ENCODE data around the gene TFAP2E.

The TFAP2E gene

DNA sequence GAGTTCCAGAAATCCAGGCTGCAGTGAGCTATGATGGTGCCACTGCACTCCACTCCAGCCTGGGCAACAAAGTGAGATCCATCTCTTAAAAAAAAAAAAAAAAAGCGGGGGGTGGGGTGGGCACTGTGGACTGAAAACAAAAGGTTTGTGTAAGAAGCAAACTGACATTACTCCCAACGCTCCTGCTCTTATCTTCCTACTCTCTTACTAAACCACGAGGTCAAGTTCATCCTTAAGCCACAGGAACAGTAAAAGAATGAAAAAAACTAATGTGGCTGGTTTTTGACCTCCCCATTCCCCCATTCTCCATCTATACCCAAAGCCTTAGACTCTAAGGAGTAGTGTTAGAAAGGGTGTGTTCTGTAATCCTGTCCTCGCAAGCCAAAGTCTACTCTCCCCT is 30.8 kb downstream of the TFAP2E start:
- no peak overlapping the region for H3K4me3 ChIP-seq (ENCODE audit: low read depth, low read length)
- TF ChIP-seq MYC (IDR thresholded peaks at IDR 0.05; ENCODE audit: low read depth, low read length) (no peak), POLR2A (IDR thresholded peaks at IDR 0.05; ENCODE audit: extremely low read depth, insufficient read length) (no peak)
- TF ChIP-seq, protein P1, sequence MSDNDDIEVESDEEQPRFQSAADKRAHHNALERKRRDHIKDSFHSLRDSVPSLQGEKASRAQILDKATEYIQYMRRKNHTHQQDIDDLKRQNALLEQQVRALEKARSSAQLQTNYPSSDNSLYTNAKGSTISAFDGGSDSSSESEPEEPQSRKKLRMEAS (IDR thresholded peaks at IDR 0.05; ENCODE audit: low read depth, low read length), result no peak
- TF ChIP-seq, protein P2, sequence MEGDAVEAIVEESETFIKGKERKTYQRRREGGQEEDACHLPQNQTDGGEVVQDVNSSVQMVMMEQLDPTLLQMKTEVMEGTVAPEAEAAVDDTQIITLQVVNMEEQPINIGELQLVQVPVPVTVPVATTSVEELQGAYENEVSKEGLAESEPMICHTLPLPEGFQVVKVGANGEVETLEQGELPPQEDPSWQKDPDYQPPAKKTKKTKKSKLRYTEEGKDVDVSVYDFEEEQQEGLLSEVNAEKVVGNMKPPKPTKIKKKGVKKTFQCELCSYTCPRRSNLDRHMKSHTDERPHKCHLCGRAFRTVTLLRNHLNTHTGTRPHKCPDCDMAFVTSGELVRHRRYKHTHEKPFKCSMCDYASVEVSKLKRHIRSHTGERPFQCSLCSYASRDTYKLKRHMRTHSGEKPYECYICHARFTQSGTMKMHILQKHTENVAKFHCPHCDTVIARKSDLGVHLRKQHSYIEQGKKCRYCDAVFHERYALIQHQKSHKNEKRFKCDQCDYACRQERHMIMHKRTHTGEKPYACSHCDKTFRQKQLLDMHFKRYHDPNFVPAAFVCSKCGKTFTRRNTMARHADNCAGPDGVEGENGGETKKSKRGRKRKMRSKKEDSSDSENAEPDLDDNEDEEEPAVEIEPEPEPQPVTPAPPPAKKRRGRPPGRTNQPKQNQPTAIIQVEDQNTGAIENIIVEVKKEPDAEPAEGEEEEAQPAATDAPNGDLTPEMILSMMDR (IDR thresholded peaks at IDR 0.05; ENCODE audit: low read depth, low read length), result no peak
- DNase-seq (ENCODE audit: low read depth), result no peak

DNA sequence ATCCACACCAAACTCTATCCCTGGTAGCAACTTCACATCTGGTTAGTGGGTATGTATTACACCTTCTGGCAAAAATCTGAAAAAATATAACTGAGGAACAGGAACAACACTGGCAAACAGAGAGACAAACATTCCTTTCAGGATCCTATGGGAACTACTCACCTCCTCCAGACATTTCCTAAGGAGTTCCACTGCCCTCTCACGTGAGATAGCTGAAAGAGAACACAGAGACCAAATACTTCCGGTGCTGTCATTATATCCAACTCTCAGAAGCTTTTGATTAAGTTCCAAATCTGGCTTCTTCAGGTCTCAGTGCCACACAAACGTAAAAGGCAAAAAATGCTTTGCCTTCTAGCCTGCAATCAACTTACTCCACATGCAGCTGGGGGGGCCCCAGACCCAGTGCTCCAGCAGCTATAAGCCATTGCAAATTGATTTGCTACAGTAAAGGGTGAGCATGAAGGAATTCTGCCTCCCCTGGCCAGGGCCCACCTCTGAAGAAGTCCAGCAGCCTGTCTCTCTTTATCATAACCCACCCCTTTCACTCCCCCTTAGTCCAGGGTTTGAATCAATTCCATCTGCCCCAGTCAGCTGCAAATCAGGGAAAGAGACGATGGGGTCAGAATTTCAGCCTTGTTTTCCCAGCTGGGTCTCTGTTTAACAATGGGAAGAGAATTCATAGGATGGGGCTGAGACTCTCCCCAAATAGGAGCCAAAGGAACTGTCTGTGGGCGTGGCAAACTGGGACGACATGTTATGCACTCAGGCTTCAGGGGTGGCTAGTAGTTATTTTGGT is 32.2 kb downstream of the TFAP2E start:
- DNase-seq (ENCODE audit: low read depth), result no peak
- no peak for TF ChIP-seq POLR2A (IDR thresholded peaks at IDR 0.05; ENCODE audit: extremely low read depth, insufficient read length)
- TF ChIP-seq, protein P1 (IDR thresholded peaks at IDR 0.05; ENCODE audit: low read depth, low read length), result no peak
- no peak for TF ChIP-seq MYC (IDR thresholded peaks at IDR 0.05; ENCODE audit: low read depth, low read length)
- TF ChIP-seq, protein P2 (IDR thresholded peaks at IDR 0.05; ENCODE audit: low read depth, low read length), result no peak
- no peak overlapping the region for H3K4me3 ChIP-seq (ENCODE audit: low read depth, low read length)

DNA sequence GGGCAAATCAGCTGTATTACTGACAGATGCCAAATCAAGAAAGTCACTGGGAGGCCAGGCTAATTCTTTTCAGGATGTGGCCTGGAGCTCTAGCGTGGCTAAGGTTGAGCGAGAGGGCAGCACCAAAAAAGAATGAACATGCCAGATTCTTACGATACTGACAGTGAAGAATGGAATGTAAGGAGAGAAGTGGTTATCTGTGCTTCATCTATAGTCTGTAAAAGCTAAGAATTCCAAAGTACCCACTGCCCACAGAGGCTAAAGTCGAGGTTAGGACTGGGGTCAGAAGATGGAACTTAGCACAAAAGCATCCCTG is 32.7 kb downstream of the TFAP2E start:
- no peak for DNase-seq (ENCODE audit: low read depth)
- H3K4me3 ChIP-seq (ENCODE audit: low read depth, low read length), result no peak overlapping the region
- TF ChIP-seq POLR2A (IDR thresholded peaks at IDR 0.05; ENCODE audit: extremely low read depth, insufficient read length), result no peak
- TF ChIP-seq, protein P1 (IDR thresholded peaks at IDR 0.05; ENCODE audit: low read depth, low read length), result no peak
- TF ChIP-seq, protein P2 (IDR thresholded peaks at IDR 0.05; ENCODE audit: low read depth, low read length), result no peak
- no peak for TF ChIP-seq MYC (IDR thresholded peaks at IDR 0.05; ENCODE audit: low read depth, low read length)

DNA sequence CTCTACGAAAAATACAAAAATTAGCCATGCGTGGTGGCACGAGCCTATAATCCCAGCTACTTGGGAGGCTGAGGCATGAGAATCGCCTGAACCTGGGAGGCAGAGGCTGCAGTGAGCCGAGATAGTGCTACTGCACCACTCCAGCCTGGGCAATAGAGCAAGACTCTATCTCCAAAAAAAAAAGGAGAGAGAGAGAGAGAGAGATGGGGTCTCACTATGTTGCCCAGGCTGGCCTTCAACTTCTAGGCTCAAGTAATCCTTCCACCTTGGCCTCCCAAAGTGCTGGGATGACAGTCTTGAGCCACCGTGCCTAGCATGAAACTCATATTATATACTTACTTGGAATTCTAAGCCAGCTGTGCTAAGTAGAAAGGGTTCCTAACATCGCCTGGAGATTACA is 38.5 kb downstream of the TFAP2E start:
- no peak overlapping the region for H3K4me3 ChIP-seq (ENCODE audit: low read depth, low read length)
- DNase-seq (ENCODE audit: low read depth), result no peak
- no peak for TF ChIP-seq MYC (IDR thresholded peaks at IDR 0.05; ENCODE audit: low read depth, low read length)
- TF ChIP-seq, protein P2 (IDR thresholded peaks at IDR 0.05; ENCODE audit: low read depth, low read length), result no peak
- TF ChIP-seq, protein P1 (IDR thresholded peaks at IDR 0.05; ENCODE audit: low read depth, low read length), result no peak
- TF ChIP-seq POLR2A (IDR thresholded peaks at IDR 0.05; ENCODE audit: extremely low read depth, insufficient read length), result no peak

DNA sequence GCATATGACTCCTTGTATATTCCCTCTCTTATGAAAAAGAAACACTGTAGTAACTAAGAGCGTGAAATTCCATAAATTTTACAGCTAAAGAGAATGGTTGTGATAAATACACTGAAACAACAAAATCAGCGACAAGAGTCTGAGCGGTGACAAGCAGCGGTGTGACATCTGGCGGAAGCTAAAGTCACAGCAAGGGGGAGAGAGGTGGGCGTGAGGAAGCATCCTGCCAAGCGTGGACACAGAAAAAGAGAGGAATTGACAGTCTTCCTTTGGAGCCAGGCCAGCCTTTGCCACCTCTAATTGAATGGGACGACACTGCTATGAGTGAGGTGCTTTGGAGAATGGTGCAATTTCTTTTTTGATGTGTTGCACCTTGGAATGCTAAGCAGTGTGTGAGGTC is 42.3 kb downstream of the TFAP2E start:
- DNase-seq (ENCODE audit: low read depth), result no peak
- no peak overlapping the region for H3K4me3 ChIP-seq (ENCODE audit: low read depth, low read length)
- no peak for TF ChIP-seq MYC (IDR thresholded peaks at IDR 0.05; ENCODE audit: low read depth, low read length)
- TF ChIP-seq, protein P1 (IDR thresholded peaks at IDR 0.05; ENCODE audit: low read depth, low read length), result no peak
- TF ChIP-seq POLR2A (IDR thresholded peaks at IDR 0.05; ENCODE audit: extremely low read depth, insufficient read length), result no peak
- TF ChIP-seq, protein P2 (IDR thresholded peaks at IDR 0.05; ENCODE audit: low read depth, low read length), result no peak

Measured in NB4 (cell line).